Epithelial cell of prostate (primary cell): ENCODE measurements around the gene C14orf119.

Experiments
- DNase-seq: peaks from one replicate; pipeline ENCODE4 v3.0.0-alpha.2; 2011; ENCODE audit warnings: low read depth, low spot score
- H3K27ac ChIP-seq: fragments of 450-650 bp; 2 replicates; pipeline ENCODE4 v1.5.1; 2017; ENCODE audit warnings: mild to moderate bottlenecking

C14orf119 gene

GRCh38 chr14:23122086-23122485 is 26.8 kb downstream of the C14orf119 start:
- no peak for DNase-seq
- no peak overlapping the region for H3K27ac ChIP-seq

DNA sequence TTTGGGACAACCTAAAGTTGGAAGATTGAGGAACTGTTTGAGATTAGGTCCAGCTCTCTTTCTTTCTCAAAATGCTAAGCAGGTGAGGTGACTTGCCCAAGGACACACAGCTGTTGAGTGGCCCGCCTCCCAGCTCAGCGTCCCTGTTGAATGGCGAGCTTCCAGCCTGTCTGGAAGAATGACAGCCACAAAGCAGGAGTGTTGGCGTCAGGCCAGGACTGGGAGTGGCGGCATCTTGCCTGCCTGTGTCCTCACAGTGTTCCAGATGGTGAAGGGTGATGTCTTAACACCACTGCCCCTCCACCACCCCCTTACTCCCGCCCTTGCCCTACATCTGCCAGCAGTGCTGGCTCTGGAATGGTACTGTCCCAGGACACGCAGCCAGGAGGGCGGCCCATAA is 28.1 kb downstream of the C14orf119 start:
- H3K27ac ChIP-seq, result no peak overlapping the region
- DNase-seq, result no peak

DNA sequence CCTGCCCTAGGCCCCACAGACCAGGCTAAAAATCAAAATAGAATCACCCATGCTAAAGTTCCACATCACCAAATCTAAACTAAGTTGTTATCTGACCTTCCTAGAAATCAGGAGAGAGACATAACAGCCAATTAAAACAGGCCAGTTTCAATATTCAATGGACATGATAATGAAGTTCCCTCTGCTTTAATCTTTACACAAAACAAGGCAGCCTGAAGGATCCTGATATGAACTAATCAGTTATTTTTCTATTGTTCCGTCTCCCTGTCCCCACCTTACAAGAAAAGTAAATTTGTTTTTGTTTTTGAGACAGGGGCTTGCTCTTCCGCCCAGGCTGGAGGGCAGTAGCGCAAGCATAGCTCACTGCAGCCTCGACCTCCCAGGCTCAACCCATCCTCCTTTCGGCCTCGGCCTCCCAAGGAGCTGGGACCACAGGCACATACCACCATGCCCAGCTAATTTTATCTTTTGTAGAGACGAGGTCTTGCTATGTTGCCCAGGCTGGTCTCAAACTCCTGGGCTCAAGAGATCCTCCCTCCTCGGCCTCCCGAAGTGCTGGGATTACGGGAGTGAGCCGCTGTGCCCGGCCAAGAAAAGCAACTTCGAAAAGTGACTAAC is 29.1 kb downstream of the C14orf119 start:
- DNase-seq, result no peak
- no peak overlapping the region for H3K27ac ChIP-seq

DNA sequence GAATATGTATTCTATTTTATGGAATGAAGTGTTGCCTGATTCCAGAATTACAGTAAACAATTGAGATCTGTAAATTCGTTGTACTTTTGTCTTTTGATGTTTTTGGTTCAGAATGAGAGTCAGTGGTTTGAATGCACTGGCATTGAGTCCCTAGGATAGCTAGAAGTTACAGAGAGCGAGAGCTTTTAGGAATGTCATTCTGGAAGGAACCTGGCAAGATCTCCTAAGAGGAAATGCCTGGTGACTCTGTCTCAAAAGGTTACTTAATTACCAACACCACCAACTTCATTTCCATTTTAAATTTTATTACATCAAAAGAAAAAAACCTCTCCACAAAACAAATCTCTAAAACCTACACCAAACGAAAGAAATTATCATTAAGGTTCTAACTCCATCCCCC is 29.7 kb downstream of the C14orf119 start:
- H3K27ac ChIP-seq, result no peak overlapping the region
- no peak for DNase-seq

DNA sequence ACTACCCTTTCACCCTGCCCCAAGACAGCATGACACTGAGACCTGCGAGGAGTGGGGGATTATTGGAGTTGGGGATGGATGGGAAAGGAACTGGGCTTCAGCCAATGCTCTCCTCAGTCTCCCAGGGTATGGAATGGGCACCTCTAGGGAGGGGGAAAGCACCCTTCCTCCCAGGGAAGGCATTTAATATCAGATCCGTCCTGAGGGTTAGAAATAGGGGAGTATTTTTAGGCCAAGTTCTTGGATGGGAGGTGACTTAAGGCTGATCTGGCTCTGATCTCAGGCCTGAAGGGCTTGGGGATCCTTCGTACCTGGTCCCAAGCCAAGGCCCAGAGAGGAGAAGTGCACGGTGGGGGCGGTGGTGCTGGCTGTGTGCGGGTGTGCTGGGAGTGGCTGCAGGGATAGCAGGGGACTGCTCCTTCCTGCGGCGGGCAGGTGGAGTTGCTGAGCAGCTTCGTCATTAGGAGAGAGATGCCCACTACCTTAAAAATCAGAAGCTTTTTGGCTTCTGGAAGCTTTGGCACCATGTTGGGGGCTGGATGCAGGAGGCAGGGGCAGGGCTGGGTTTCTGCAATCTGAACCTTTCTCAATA is 30.7 kb downstream of the C14orf119 start:
- H3K27ac ChIP-seq, result no peak overlapping the region
- no peak for DNase-seq

DNA sequence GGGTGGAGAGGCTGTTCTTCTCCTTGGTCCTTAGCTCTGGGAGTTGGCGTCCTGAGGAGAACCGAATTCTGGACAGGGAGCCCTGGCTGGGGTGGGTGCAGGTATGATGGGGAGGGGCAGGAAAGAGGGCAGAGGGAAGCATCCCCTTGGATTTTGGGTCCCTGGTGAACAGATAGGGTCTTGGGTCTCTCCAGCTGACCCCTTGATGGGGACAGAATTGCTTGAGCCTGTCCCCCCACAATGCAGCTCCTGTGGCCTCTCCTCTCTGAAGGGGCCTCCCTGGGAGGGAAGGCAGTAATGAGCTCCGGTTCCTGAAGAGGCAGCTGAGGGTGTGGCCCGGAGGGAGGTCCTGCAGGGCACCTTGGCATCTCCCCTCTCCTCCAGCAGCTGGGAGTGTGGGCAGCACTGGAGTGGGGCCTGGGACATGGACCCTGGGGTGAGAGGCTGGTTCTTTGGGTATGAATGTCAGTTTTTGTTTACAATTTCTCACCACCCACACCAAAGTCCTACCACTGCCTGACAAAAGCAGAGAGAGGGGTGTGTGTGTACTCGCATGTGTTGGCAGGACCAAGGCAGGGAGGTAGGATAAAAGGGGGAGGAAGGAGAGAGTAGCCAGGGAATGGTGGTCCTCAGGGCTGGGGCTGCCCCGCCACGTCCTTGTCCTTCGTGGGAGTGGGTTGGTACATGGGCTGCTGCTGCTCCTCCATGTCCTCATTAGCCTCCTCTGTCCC is 31.4 kb downstream of the C14orf119 start:
- DNase-seq, result no peak
- H3K27ac ChIP-seq, result no peak overlapping the region

GRCh38 chr14:23127861-23128260 is 32.6 kb downstream of the C14orf119 start:
- no peak for DNase-seq
- no peak overlapping the region for H3K27ac ChIP-seq

GRCh38 chr14:23128969-23129758 is 33.9 kb downstream of the C14orf119 start:
- H3K27ac ChIP-seq, result peak overlapping the region; percentile 37
- DNase-seq, result no peak

- peak overlapping the region; percentile 37 for H3K27ac ChIP-seq
- peak; percentile 31 for DNase-seq
These were observed 34.5 kb downstream of the C14orf119 start for GRCh38 chr14:23129759-23130316.

GRCh38 chr14:23130871-23131270 is 35.6 kb downstream of the C14orf119 start:
- no peak for DNase-seq
- no peak overlapping the region for H3K27ac ChIP-seq

- DNase-seq, result no peak
- H3K27ac ChIP-seq, result no peak overlapping the region
These were observed 36.2 kb downstream of the C14orf119 start for GRCh38 chr14:23131482-23131881.

- DNase-seq, result no peak
These were observed 37.7 kb downstream of the C14orf119 start for GRCh38 chr14:23132970-23133369.

DNA sequence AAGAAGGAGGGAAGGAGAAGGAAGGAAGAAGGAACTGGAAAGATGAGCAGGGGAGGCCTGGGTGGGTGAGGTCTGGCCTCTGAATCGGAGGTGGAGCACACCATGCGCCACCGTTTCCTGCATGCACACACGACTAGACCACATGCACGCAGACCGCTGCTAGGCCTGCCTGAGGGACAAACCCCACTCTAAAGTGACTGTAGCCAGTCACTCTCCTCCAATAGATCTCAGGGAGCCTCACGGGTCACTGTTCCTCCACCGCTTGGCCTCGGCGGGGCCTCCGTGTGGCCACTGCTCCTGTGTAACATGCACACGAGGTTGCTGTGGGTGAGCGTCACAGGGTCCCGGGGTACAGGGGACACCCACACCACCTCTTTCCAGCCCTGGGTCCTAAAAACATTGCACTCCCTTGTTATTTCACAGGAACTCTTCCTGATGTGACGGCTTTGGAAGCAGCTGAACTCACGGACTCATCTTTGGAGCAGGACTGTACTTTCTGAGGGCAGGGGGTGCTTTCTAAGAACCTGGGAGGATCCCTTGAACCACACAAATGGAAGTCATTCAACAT is 41.3 kb downstream of the C14orf119 start:
- DNase-seq, result no peak
- peak overlapping the region; percentile 75 for H3K27ac ChIP-seq

More at GRCh38 chr14:23132970-23133369, 37.7 kb downstream of the C14orf119 start:
- H3K27ac ChIP-seq, result no peak overlapping the region

DNA sequence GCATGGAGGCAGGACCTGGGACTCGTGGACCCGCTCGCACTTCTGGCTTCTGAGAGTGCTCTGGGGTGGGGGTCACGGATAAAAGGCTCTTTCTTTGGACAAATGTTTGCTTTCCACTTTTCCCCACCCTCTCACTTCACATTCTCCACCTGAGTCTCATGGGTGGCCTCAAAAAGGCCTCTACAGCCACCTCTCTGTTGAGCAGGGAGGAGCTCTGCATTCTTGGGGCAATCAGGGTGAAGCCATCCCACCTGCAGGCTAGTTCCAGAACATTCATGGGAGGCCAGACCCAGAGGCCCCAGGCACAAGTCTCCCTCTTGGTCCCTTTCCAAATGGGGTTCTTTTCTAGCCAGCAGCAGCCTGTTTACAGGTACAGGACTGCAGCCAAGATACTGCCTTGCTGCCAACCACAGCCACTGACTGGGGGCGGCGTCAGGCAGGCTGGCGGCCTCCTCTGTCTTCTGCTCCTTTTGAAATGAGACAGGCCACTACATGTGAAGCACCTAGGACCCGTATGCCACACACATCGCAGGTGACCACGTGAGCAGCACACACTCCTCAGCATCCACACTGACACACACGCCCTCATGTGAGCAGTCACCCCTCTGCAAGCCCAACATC is 42.0 kb downstream of the C14orf119 start:
- DNase-seq, result peak; percentile 43
- peak overlapping the region; percentile 75 for H3K27ac ChIP-seq

DNA sequence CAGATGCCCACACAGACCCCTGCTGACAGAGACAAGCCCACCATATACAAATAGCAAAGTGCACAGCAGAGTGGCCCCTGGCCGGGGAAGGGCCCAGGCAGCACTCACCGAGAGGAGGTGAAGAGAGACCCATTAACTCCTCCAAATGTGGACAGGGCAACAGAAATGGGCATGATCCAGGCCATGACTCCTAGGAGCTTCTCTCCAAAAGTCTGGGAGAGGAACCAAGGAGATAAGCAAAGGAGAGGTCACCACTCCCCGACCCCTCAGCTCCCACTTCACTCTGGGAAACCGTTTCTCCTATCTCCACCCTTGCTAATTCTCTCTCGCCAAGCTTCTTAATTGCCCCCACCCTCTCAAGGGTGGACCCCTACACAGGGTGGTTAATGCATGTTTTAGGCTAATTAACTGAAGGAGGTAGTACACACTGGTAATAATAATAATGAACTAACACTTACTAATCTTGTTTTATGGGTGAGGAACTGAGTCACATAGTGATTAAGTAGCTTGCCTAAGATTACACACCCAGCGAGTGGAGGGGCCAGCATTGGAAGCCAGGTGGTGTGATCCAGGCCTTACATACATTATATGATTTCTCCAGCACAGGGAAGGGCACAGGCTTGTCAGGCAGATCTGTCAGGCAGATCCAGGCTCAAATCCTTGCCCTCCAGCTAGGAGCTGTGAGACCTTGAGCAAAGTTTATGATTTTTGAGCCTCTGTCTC is 42.7 kb downstream of the C14orf119 start:
- DNase-seq, result peak; percentile 48
- H3K27ac ChIP-seq, result peak overlapping the region; percentile 75

DNA sequence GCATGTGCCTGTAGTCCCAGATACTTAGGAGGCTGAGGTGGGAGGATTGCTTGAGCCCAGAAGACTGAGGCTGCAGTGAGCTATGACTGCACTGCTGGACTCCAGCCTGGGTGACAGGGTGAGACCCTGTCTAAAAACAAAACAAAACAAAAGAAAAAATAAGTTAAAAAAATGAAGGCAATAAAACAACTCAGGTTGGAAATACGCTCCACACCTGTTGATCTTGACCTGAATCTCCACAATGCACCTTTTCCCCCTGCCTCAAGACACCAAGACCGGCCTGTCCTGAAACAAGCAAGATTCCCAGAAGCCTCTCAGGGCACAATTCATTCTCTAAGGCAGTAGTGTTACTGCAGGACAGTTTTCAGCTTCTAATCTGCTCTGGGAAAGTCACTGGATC is 44.6 kb downstream of the C14orf119 start:
- no peak for DNase-seq
- H3K27ac ChIP-seq, result no peak overlapping the region

DNA sequence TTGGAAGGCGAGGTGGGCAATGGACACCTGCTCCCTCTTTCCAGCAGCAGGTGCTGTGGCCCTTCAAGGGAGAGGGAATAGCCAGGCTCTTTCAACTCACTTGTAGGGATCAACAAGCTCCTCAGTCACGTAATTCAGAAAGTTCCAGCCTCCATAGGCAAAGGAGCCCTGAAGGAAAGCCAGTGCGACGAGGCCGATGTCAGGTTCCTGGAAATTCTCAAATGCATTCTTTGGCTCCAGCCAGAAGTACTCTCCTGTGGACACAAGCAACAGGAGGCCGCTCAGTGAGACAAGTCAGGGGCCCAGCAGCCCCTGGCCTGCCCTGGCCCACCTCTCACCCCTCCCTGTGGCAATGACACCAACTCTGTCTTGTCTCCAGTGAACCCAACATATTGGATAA is 45.1 kb downstream of the C14orf119 start:
- DNase-seq, result no peak
- H3K27ac ChIP-seq, result no peak overlapping the region

DNA sequence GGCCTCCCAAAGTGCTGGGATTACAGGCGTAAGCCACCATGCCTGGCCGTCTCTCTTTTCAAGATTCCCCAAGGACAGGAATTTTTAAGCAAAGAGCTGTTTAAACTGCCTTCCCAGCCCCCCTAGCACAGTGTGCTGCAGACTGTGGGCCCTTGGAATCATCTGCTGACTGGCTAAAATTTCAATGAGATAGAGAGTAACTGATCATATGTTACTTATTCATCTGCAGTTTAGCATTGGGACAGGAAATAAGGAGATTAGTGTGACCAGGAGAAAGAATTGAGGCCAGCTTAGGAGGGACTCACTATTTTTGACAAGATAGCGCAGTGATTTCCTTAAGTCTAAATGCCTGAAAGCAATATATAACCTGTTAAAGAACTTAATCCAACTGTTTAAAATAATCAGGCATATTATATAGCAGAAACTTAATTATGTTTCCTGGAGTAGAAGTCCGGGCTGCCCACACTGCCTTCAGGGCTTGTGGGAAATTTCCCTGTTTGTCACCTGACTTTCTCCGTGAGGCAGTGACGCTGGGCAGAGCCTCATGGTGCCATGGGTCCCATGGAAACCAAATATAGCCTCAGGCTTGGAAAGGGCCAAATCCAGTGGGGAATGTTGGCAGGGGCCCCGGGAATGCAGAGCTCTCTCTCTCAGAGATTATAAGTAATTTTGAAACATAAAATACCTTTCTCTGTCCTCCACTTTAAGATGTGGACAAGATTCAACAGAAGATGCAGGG is 46.6 kb downstream of the C14orf119 start:
- H3K27ac ChIP-seq, result no peak overlapping the region
- DNase-seq, result no peak
